Measurements from ENCODE around the gene LIMK1. TPM values are rescaled to one million over a fixed set of nuclear protein-coding genes. Genes with fewer than 3 reads are reported as not detected.
"Not testable (repeated sequence)": the region's sequence is repeated elsewhere in the genome, so short reads cannot be mapped to it uniquely, and the experiment has no call there.

Gene LIMK1
- total and polyA plus RNA-seq, 5 donors from 2014 or later: 1.7 to 14.4 (median 2.8) TPM

DNA sequence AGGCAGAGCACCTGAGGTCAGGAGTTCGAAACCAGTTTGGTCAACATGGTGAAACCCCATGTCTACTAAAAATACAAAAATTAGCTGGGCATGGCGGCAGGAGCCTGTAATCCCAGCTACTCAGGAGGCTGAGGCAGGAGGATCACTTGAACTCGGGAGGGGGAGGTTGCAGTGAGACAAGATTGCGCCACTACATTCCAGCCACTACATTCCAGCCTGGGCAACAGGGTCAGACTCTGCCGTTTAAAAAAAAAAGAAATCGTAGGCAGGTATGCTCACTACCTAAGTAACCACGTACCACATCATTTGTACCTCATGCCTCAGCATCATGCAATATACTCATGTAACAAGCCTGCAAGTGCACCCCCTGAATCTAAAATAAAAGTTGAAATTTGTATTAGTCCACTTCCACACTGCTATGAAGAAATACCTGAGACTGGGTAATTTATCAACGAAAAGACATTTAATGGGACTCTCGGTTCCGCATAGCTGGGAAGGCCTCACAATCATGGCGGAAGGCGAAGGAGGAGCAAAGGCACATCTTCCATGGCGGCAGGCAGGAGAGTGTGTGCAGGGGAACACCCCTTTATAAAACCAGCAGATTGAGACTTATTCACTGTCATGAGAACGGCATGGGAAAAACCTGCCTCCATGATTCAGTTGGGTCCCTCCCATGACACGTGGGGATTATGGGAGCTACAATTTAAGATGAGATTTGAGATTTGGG, 82.4 kb downstream of the LIMK1 start:
- Mint-ChIP-seq H3K9me3 (peaks cover 0 to 2% (median 0%) of the 10 kb centered on the region in 7 donors), H3K27me3 (no peaks in the 10 kb centered on the region), H3K27ac (no peak overlapping the region), H3K36me3 (no peaks in the 10 kb centered on the region), H3K4me1 (no peaks in the 10 kb centered on the region), H3K4me3 (peak overlapping the region in 1 of 4 donors; percentile 11)
- ATAC-seq (ENCODE audit: low read depth in 2 of 2) (no peak), DNase-seq (no peak)
- Histone ChIP-seq H3K27ac (ENCODE audit: insufficient read depth, low read length, poor library complexity, severe bottlenecking) (no peak overlapping the region), H3K4me1 (ENCODE audit: control insufficient read depth, insufficient read depth, low read length, poor library complexity, severe bottlenecking) (no peaks in the 10 kb centered on the region), H3K4me3 (ENCODE audit: low read depth, low read length) (no peak overlapping the region), H3K9me3 (ENCODE audit: control insufficient read depth in 2 of 2, low read length in 2 of 2) (no peaks in the 10 kb centered on the region), H3K36me3 (ENCODE audit: control insufficient read depth, insufficient read depth, low read length) (no peaks in the 10 kb centered on the region), H3K27me3 (ENCODE audit: control insufficient read depth, insufficient read depth, low read length) (no peaks in the 10 kb centered on the region)

DNA sequence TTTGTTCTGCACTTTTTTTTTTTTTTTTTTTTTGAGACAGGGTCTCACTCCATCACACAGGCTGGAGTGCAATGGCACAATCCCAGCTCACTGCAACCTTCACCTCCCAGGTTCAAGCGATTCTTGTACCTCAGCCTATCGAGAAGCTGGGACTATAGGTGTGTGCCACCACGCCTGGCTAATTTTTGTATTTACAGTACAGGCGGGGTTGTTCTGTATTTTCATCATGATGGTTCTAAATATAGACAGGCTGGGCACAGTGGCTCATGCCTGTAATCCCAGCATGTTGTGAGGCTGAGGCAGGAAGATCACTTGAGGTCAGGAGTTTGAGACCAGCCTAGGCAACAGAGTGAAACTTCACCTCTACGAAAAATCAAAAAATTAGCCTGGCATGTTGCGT, 83.7 kb downstream of the LIMK1 start:
- H3K36me3 Mint-ChIP-seq; H3K27me3 ChIP-seq (ENCODE audit: control insufficient read depth, insufficient read depth, low read length); H3K4me1 Mint-ChIP-seq; ATAC-seq (ENCODE audit: low read depth in 2 of 2); H3K9me3 Mint-ChIP-seq; H3K4me3 ChIP-seq (ENCODE audit: low read depth, low read length); H3K27ac ChIP-seq (ENCODE audit: insufficient read depth, low read length, poor library complexity, severe bottlenecking); H3K4me1 ChIP-seq (ENCODE audit: control insufficient read depth, insufficient read depth, low read length, poor library complexity, severe bottlenecking); H3K27me3 Mint-ChIP-seq; DNase-seq; H3K9me3 ChIP-seq (ENCODE audit: control insufficient read depth in 2 of 2, low read length in 2 of 2); H3K27ac Mint-ChIP-seq; H3K36me3 ChIP-seq (ENCODE audit: control insufficient read depth, insufficient read depth, low read length): not testable (repeated sequence)
- H3K4me3 Mint-ChIP-seq: peak overlapping the region in 1 of 4 donors; percentile 21

Other genes with a start within 250 kb of the LIMK1 start
- gene METTL27, start 241.3 kb upstream of the LIMK1 start, total RNA-seq: 2.9 TPM
- 10 to 100 TPM in 2 of 4 donors, 1 to 10 TPM in 2; 1.1 to 29.1 (median 11.9) TPM for gene METTL27, start 241.3 kb upstream of the LIMK1 start, polyA plus RNA-seq
- not detected for gene TMEM270, start 222.6 kb upstream of the LIMK1 start, total RNA-seq
- gene TMEM270, start 222.6 kb upstream of the LIMK1 start, polyA plus RNA-seq: under 1 TPM in 1 of 4 donors, not detected in 3; 0.34 TPM
- gene ELN, start 55.6 kb upstream of the LIMK1 start, total RNA-seq: 0.35 TPM
- not detected for gene ELN, start 55.6 kb upstream of the LIMK1 start, polyA plus RNA-seq
- gene EIF4H, start 90.6 kb downstream of the LIMK1 start, total RNA-seq: 263 TPM
- 100 to 1,000 TPM; 222 to 257 (median 233) TPM for gene EIF4H, start 90.6 kb downstream of the LIMK1 start, polyA plus RNA-seq
- gene LAT2, start 126.2 kb downstream of the LIMK1 start, total RNA-seq: 3.9 TPM
- 1 to 10 TPM; 2.2 to 6.3 (median 3.1) TPM for gene LAT2, start 126.2 kb downstream of the LIMK1 start, polyA plus RNA-seq
- gene RFC2, start 170.6 kb downstream of the LIMK1 start, total RNA-seq: 15.8 TPM
- 10 to 100 TPM; 26.4 to 33.8 (median 27.5) TPM for gene RFC2, start 170.6 kb downstream of the LIMK1 start, polyA plus RNA-seq
- gene CLIP2, start 205.6 kb downstream of the LIMK1 start, total RNA-seq: 2.9 TPM
- gene CLIP2, start 205.6 kb downstream of the LIMK1 start, polyA plus RNA-seq: under 1 TPM; 0.09 to 0.38 (median 0.21) TPM